GM18511 (cell line): ENCODE measurements around the gene LRRC8C.
A peak's percentile ranks its signal among the peaks of the same experiment; 100 is the strongest.

ENCODE experiments used
- ATAC-seq: cut with Tn5 transposase; IDR thresholded peaks from one replicate; pipeline ENCODE4 v1.9.1; 2021; ENCODE audit warnings: mild to moderate bottlenecking, moderate library complexity; ENCODE audit not compliant: unreplicated experiment

The LRRC8C gene

DNA sequence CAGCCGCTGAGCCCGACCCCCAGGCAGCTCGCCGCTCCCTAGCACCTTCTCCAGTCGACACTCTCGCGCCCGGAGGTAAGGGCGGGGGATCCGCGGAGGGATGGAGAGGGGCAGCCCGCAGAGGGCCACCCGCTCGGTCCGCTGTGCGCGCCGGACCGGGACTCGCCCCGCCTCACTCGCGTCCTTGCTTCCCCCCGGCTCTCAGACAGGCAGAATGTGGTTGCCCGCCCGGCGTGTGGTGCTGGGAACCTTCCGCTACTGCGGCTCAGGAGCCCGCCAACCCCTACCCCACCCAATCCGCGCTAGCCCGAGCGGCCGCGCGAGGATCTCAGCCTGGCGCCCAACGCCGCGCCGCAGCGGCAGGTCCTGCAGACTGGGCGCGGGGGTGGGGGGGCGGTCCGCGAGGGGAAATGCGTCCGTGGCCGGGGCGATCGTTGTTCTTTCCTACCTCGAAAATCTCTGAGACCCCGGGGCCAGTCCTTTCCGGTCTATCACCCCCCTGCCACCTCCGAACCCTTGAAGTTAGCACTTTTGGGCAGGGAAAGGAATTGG is 404 bp downstream of the LRRC8C start:
- peak; percentile 57 for ATAC-seq

- ATAC-seq = peak; percentile 18
These were observed 1.1 kb downstream of the LRRC8C start for GRCh38 chr1:89633800-89634625.

GRCh38 chr1:89635825-89636815 is 3.2 kb downstream of the LRRC8C start:
- no peak for ATAC-seq

DNA sequence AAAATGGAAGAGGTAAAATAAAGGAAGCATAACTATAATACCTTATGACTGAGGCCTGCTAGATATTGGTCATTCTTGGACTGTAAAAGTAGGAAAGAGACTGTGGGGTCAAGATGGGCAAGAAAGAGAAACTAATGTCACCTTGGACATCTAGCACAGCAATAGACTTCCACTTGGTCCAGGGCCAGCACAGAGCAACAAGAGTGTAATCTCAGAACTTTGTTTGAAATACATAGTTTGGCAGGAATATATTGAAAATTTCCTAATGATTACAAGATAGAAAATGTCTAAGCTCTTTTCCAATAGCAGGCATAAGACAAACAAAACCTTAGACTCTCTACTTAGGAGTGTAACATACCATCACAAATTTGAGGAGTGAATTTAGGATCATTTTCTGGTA is 4.6 kb downstream of the LRRC8C start:
- no peak for ATAC-seq

DNA sequence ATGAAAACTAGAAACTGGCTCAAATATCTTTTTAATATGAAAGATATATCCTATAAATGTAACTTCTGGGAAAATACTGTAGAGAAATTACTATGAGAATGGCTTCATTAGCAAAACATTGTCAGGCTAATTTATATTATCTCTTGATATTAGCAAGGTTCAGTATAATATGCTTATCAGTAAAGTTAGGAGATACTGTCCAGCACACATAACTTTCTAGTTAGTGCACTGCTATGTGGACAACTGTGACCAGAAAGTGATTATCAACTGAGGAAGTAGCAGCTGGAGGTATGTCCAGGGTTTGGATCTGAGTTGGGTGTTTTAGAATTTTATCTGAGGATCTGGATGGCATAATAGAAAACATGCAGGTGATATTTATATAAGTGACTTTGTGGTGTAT is 7.5 kb downstream of the LRRC8C start:
- ATAC-seq = no peak

DNA sequence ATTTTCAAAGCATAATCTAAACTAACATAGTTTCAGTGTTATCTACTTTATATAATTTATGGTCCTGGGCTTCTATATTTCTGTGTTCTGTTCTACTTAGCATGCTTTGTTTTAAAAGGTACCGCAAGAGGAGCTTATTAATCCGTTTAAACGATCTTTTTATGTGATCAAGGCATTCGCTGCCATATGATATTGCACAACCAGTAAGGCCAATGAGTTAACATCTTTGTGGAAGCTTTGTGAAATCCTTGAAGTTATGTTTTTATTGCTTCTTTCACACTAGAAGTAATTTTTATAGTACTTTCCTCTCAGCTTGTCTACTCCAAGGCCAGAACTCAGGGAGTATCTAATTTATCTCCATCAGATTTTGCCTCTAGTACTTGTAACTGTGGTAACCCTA is 8.9 kb downstream of the LRRC8C start:
- no peak for ATAC-seq

- no peak for ATAC-seq
These were observed 10.7 kb downstream of the LRRC8C start for GRCh38 chr1:89643577-89643976.

DNA sequence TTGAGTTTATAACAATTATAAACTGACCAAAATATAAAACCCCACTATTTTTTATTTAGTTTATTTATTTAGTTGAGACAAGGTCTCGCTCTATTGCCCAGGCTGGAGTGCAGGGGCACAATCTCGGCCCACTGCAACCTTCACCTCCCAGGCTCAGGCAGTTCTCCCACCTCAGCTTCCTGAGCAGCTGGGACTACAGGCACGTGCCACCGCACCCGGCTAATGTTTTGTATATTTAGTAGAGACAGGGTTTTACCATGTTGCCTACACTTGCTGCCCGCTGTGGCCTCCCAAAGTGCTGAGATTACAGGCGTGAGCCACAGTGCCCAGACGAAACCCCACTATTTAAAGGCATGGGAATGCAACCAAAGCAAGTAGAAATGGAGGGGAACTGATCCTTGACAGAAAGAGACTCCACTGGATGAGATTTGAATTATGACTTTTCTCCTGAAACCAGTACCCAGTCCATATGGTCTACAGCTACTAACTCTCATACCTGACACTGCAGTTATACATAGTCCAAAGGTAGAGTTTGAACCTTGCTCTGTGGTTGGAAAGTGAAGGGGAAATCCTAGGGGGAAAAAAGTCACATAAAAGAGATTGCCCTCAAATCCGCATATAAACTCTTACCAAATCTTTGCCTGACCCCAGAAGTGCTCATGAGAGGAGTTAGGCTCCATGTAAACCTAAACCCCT is 11.3 kb downstream of the LRRC8C start:
- no peak for ATAC-seq

DNA sequence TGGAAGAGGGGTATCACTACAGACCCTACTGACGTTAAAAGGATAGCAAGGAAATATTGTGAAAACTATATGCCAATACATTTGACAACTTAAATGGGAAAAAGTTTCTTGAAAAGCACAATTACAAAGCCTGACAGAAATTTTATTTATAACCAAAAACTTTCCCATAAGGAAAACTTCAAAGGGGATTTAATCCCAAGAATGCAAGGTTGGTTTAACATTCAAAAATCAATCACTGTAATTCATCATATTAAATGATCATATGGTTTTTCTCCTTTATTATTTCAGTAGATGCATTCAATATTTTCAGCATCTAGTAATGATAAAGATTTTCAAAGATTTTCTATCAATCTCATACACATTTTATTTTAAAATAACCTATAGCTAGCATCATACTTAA is 13.3 kb downstream of the LRRC8C start:
- ATAC-seq = no peak

- ATAC-seq = no peak
These were observed 16.9 kb downstream of the LRRC8C start for GRCh38 chr1:89649783-89650182.

DNA sequence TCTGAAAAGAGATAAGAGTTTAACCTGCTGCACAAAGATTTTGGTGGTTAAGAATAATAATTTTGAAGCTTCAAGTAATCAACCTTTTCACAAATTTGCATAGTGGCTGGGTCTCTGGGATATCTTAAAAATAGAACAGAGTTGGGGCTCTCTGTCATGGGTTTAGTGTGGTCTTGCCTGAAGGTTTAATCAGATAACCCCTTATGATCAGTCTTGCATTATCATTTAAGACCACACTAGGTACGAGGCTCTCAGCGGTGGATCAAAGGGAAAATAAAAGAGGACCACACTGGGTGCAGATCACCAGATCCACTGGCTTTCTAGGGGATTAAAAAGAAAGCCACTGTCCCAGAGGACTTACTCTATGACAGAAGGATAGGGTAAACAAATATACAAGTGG is 19.5 kb downstream of the LRRC8C start:
- no peak for ATAC-seq

GRCh38 chr1:89657886-89658285 is 25.0 kb downstream of the LRRC8C start:
- ATAC-seq = peak; percentile 63

DNA sequence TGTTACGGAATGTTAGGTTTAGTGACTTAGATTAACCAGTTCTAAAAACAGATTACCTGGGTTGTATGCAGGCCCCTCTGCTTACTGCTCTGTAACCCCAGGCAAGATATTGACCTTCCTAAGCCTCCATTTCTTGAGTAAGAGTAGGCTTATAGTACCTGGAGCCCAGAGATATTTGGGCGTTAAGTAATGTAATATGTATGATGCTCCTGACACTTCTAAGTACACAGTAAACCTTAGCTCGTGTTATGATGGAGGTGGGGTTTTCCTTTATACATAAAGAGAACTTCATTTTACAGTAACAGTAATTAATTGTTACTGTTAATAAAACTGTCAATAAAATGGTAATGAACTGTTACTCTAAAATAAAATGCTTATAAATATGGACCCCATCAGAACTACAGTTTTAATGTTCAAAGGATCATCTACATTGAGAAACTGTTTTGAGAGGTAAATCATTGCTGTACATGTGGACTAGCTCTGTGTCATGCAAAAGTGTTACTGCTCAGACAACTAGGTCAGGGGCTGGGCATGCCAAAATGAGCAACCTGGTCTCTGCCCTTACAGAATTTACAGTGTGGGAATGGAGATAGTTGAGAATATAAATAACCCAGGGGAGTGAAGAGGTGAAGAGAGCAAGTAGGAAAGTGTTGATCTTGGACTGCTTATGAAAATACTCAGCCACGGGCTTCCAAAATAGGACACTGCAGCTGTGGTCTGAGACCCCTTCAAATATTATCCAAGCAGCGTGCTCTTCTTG is 26.6 kb downstream of the LRRC8C start:
- no peak for ATAC-seq

DNA sequence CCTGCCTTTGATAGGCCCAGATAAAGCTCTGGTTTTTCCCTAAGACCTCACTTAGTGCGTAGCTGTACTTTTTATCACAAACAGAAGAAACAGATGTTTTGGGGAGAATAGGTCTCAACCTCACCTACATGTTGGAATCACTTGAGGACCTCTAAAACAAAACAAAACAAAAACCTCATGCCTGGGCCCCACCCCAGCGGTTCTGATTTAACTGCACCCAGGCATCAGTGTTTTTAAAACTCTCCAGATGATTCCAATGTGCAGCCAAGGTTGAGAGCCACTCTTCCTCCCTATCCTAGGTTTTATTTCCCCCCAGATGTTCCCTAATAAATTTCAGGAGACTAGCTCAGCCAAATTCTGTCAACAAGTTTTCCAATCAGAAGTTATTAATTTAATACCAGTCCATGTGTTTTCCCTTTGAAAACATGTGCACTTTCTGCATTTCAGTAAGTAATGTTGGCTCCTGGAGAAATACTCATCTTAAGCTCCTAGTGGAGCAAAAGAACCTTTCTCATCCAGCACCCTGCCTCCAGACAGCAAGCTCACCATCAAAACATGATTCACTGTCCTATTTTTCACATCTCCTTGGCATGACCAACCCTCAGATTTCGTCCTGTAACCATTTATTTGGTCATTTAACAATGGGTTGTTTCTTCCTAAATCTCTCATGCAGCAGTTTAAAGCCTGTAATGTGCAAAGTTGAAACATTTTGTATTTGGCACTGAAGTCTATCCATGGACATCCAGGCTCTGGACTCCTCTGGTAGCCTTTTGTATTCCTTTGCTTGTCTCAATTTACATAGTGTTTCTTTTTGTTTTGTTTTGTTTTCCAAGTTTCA is 27.5 kb downstream of the LRRC8C start:
- no peak for ATAC-seq

DNA sequence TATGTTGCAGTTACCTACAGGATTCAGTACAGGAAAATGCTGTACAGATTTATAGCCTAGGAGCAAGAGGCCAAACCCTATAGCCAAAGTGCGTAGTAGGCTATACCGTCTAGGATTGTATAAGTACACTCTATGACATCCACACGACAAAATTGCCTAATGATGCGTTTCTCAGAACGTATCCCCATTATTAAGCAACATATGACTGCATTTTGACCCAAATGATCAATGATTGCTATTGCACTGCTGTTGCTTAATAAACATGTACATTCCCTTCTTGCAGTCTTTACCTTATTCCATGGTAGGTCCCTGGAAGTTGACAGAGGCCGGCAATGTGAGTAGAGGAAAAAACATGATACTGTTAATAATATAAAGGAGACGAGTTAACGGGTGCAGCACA is 33.0 kb downstream of the LRRC8C start:
- no peak for ATAC-seq

GRCh38 chr1:89666640-89667039 is 33.7 kb downstream of the LRRC8C start:
- ATAC-seq = no peak

- ATAC-seq = no peak
These were observed 34.8 kb downstream of the LRRC8C start for GRCh38 chr1:89667691-89668090.

DNA sequence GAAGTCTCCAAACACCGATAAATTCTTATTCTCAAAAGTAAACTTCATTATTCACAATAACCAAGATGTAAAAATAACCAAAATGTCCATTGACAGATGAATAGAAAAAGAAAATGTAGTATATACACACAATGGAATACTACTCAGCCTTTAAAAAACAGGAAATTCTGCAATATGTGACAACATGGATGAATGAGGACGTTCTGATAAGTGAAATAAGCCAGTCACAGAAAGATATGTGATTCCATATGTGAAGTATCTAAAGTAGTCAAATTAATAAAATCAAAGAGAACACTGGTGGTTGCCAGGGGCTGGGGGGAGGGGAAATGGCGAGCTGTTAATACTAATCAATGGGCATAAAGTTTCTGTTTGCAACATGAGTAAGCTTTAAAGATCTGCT is 36.0 kb downstream of the LRRC8C start:
- no peak for ATAC-seq

GRCh38 chr1:89669441-89669840 is 36.5 kb downstream of the LRRC8C start:
- no peak for ATAC-seq
